GM19043 (cell line): Measurements from ENCODE around the gene PHEX.

Source experiments
- ATAC-seq: cut with Tn5 transposase; IDR thresholded peaks from one replicate; pipeline ENCODE4 v1.9.1; 2021; ENCODE audit warnings: low read depth; ENCODE audit not compliant: unreplicated experiment

Gene PHEX

GRCh38 chrX:22095856-22096255 lies 63.7 kb downstream of the PHEX start:
- ATAC-seq = no peak

- no peak for ATAC-seq
Observed at GRCh38 chrX:22097012-22097694, 65.0 kb downstream of the PHEX start.

GRCh38 chrX:22105231-22105630 lies 73.1 kb downstream of the PHEX start:
- no peak for ATAC-seq

- ATAC-seq = no peak
Observed at GRCh38 chrX:22105971-22106370, 73.8 kb downstream of the PHEX start.

- ATAC-seq = no peak
Observed at GRCh38 chrX:22109442-22109841, 77.3 kb downstream of the PHEX start.

- no peak for ATAC-seq
Observed at GRCh38 chrX:22110729-22111494, 78.8 kb downstream of the PHEX start.

GRCh38 chrX:22116605-22117546 lies 84.8 kb downstream of the PHEX start:
- ATAC-seq = no peak

GRCh38 chrX:22117633-22118032 lies 85.5 kb downstream of the PHEX start:
- no peak for ATAC-seq

- no peak for ATAC-seq
Observed at GRCh38 chrX:22118161-22118830, 86.2 kb downstream of the PHEX start.

GRCh38 chrX:22121161-22121560 lies 89.0 kb downstream of the PHEX start:
- no peak for ATAC-seq

GRCh38 chrX:22122510-22122909 lies 90.4 kb downstream of the PHEX start:
- no peak for ATAC-seq

GRCh38 chrX:22124098-22124497 lies 92.0 kb downstream of the PHEX start:
- no peak for ATAC-seq

GRCh38 chrX:22125481-22125880 lies 93.4 kb downstream of the PHEX start:
- ATAC-seq = no peak

- no peak for ATAC-seq
Observed at GRCh38 chrX:22126327-22126726, 94.2 kb downstream of the PHEX start.

- no peak for ATAC-seq
Observed at GRCh38 chrX:22128961-22129360, 96.8 kb downstream of the PHEX start.

- ATAC-seq = no peak
Observed at GRCh38 chrX:22134681-22135080, 102.6 kb downstream of the PHEX start.

GRCh38 chrX:22135171-22135711 lies 103.1 kb downstream of the PHEX start:
- no peak for ATAC-seq

- ATAC-seq = no peak
Observed at GRCh38 chrX:22135994-22136684, 104.0 kb downstream of the PHEX start.

- ATAC-seq = no peak
Observed at GRCh38 chrX:22136711-22137110, 104.6 kb downstream of the PHEX start.

GRCh38 chrX:22139822-22140221 lies 107.7 kb downstream of the PHEX start:
- ATAC-seq = no peak
